OCI-LY1 (cell line): ENCODE measurements around the gene CXXC5.

ENCODE experiments used
- H2AFZ ChIP-seq: fragments of 200-600 bp; sonication (generic), shearing (Covaris generic); 2 replicates; pipeline ENCODE4 v1.6.0; 2014; ENCODE audit warnings: antibody characterized with exemption, mild to moderate bottlenecking, low read length
- H3F3A ChIP-seq: fragments of 200-600 bp; sonication (generic), shearing (Covaris generic); 2 replicates; pipeline ENCODE4 v1.6.0; 2014; ENCODE audit warnings: mild to moderate bottlenecking, antibody characterized with exemption, low read length, moderate library complexity; ENCODE audit not compliant: insufficient read depth
- H3K27ac ChIP-seq: fragments of 200-600 bp; sonication (generic); 2 replicates; pipeline ENCODE4 v1.5.1; 2014; ENCODE audit warnings: low read length, mixed run types, mild to moderate bottlenecking, low read depth; ENCODE audit not compliant: poor library complexity, severe bottlenecking
- H3K27me3 ChIP-seq: fragments of 200-600 bp; sonication (generic); 2 replicates; pipeline ENCODE4 v1.6.0; 2014; ENCODE audit warnings: antibody characterized with exemption, mild to moderate bottlenecking, low read length, moderate library complexity; ENCODE audit not compliant: insufficient read depth
- H3K36me3 ChIP-seq: fragments of 200-600 bp; sonication (generic); 2 replicates; pipeline ENCODE4 v1.6.1; 2014; ENCODE audit warnings: mild to moderate bottlenecking, antibody characterized with exemption, low read length, moderate library complexity, mixed read lengths; ENCODE audit not compliant: insufficient read depth
- H3K4me1 ChIP-seq: fragments of 200-600 bp; sonication (generic); 2 replicates; pipeline ENCODE4 v1.5.1; 2014; ENCODE audit warnings: mild to moderate bottlenecking, low read length, moderate library complexity; ENCODE audit not compliant: insufficient read depth, severe bottlenecking
- H3K4me2 ChIP-seq: fragments of 200-600 bp; sonication (generic), shearing (Covaris generic); 2 replicates; pipeline ENCODE4 v1.6.1; 2014; ENCODE audit warnings: low read length
- H3K4me3 ChIP-seq: fragments of 200-600 bp; sonication (generic); 2 replicates; pipeline ENCODE4 v1.5.1; 2014; ENCODE audit warnings: low read length, low read depth, mild to moderate bottlenecking, mixed read lengths; ENCODE audit not compliant: poor library complexity, severe bottlenecking
- H3K79me2 ChIP-seq: fragments of 200-600 bp; shearing (Covaris generic); 2 replicates; pipeline ENCODE4 v1.6.1; 2016; ENCODE audit warnings: mixed run types, low read length, mixed read lengths; ENCODE audit not compliant: insufficient read depth
- H3K9ac ChIP-seq: fragments of 200-600 bp; sonication (generic), shearing (Covaris generic); 2 replicates; pipeline ENCODE4 v1.6.1; 2014; ENCODE audit warnings: mild to moderate bottlenecking, low read length, mixed read lengths
- H3K9me2 ChIP-seq: fragments of 200-600 bp; sonication (generic), shearing (Covaris generic); 2 replicates; pipeline ENCODE4 v1.6.1; 2014; ENCODE audit warnings: low read depth, mild to moderate bottlenecking, low read length, mixed read lengths
- H3K9me3 ChIP-seq: fragments of 200-600 bp; shearing (Covaris generic); 2 replicates; pipeline ENCODE4 v1.6.1; 2014; ENCODE audit warnings: low read length, mixed read lengths
- H4K20me1 ChIP-seq: fragments of 200-600 bp; sonication (generic), shearing (Covaris generic); 2 replicates; pipeline ENCODE4 v1.6.0; 2016; ENCODE audit warnings: mild to moderate bottlenecking, low read length; ENCODE audit not compliant: insufficient read depth
- EZH2 ChIP-seq: fragments of 200-600 bp; sonication (generic), shearing (Covaris generic); IDR thresholded peaks from 2 replicates; pipeline ENCODE4 v1.8.0; 2017; ENCODE audit warnings: borderline replicate concordance, mixed run types, mild to moderate bottlenecking, antibody characterized with exemption, low read length, moderate library complexity, mixed read lengths
- TF ChIP-seq, protein P1 (sequence below): fragments of 200-600 bp; sonication (generic), shearing (Covaris generic); IDR thresholded peaks from 2 replicates; pipeline ENCODE4 v1.5.1; 2017; ENCODE audit warnings: mild to moderate bottlenecking, antibody characterized with exemption, low read length, moderate library complexity, mixed read lengths

Gene CXXC5

DNA sequence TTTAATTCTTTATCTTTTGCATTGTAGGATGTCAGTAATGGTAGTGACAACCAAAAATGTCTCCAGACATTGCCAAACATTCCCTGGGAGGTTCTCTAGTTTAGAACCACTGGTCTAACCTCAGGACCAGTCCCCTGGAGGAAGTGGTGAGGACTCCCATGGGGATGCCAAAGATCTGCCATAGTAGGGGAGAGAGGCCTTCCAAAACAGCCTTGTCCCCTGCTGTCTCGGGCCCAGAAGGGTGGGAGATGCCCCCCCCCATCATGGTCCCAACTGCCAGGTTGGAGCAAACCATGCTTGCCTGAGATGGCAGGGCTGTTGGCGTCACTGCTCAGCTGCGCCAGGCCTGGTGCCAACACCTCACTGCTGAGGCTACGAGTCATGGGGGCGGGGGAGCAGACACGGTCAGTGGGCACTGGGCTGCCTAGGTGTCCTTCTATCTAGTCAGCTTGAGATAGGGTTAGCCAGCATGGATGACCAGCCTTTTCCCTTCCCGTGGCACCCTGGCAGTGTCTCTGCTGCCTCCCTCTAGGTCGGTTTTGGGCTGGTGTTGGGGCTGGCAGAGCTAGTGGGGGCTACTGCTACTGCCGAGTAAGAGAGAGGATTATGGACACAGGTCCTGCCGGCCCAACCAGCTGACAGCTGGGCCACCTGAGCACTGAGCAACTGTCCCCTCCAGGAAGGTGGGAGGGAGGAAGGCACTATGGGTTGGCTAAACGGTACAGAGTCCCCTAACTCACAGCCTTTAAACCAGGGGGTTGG is 8.3 kb upstream of the CXXC5 start:
- Histone ChIP-seq H4K20me1 (no peaks in the 10 kb centered on the region), H2AFZ (no peak overlapping the region), H3K27me3 (no peaks in the 10 kb centered on the region), H3K79me2 (no peaks in the 10 kb centered on the region), H3F3A (0 out of 2 replicates have a peak, but pooled peaks cover 6% of the 10 kb centered on the region), H3K9me2 (no peaks in the 10 kb centered on the region), H3K9ac (no peak overlapping the region; the same call in 1 of the 2 replicates), H3K4me3 (no peak overlapping the region), H3K4me2 (no peak overlapping the region), H3K36me3 (no peaks in the 10 kb centered on the region), H3K9me3 (no peaks in the 10 kb centered on the region), H3K27ac (no peak overlapping the region), H3K4me1 (peaks cover 54% of the 10 kb centered on the region)
- no peak for TF ChIP-seq EZH2

- Histone ChIP-seq H3K27me3 (no peaks in the 10 kb centered on the region), H3K4me2 (no peak overlapping the region), H3K9me3 (no peaks in the 10 kb centered on the region), H2AFZ (no peak overlapping the region), H3K9ac (no peak overlapping the region), H3K4me1 (peaks cover 48% of the 10 kb centered on the region), H3K79me2 (no peaks in the 10 kb centered on the region), H3K9me2 (no peaks in the 10 kb centered on the region), H3K36me3 (no peaks in the 10 kb centered on the region), H3K4me3 (no peak overlapping the region), H3K27ac (no peak overlapping the region), H3F3A (0 out of 2 replicates have a peak, but pooled peaks cover 6% of the 10 kb centered on the region), H4K20me1 (no peaks in the 10 kb centered on the region)
- TF ChIP-seq, protein P1, sequence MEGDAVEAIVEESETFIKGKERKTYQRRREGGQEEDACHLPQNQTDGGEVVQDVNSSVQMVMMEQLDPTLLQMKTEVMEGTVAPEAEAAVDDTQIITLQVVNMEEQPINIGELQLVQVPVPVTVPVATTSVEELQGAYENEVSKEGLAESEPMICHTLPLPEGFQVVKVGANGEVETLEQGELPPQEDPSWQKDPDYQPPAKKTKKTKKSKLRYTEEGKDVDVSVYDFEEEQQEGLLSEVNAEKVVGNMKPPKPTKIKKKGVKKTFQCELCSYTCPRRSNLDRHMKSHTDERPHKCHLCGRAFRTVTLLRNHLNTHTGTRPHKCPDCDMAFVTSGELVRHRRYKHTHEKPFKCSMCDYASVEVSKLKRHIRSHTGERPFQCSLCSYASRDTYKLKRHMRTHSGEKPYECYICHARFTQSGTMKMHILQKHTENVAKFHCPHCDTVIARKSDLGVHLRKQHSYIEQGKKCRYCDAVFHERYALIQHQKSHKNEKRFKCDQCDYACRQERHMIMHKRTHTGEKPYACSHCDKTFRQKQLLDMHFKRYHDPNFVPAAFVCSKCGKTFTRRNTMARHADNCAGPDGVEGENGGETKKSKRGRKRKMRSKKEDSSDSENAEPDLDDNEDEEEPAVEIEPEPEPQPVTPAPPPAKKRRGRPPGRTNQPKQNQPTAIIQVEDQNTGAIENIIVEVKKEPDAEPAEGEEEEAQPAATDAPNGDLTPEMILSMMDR = no peak
- TF ChIP-seq EZH2 = no peak
These were observed 7.6 kb upstream of the CXXC5 start for GRCh38 chr5:139640421-139641115.

DNA sequence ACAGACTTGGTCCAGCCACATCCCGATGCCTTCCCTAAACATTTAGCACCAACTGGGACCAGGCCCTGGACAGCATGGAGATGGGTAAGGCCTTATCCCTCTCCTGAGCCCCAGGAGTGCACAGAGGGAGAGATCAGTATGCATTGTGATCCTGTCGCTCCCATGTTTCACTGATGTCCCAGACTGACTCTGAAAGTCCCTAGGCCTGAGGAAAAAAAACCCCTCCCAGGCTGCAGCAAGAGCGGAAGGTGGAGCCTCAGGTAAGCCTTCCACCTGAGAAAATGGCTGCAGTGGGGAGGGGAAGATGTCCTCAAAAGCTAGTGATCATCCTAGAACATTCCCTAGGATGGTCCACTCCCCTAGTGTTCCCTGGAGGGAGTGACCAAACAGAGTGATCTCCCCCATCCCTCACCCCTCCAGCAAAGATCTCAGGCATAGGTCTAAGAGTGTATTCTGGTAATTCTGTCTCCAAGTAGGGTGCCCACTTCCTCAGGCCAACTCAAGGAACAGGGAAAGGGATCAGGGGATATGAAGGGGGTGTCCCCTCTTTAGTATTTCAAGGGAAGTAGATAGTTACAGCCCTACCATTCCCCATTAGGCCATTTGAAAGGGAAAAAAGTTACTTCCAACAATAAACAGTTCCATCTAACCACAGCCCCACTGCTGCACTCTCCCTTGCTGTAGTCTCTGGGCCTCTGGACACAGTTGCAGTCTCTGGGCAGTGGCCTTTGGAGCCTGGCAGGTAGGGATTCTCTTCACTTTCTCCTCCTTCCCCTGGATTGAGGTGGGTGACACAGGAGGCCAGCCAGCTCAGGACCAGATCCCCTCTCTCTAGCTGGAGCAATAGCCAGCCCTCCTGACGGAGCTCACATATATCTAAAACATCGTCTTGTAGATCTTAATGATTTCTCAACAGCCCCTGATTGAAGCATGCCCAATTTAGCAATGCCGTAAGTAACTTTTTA is 6.8 kb upstream of the CXXC5 start:
- H3K9ac ChIP-seq = no peak overlapping the region
- H2AFZ ChIP-seq = no peak overlapping the region
- H3K9me3 ChIP-seq = no peaks in the 10 kb centered on the region
- H3K79me2 ChIP-seq = no peaks in the 10 kb centered on the region
- TF ChIP-seq, protein P1 = no peak
- TF ChIP-seq EZH2 = no peak
- no peaks in the 10 kb centered on the region for H3K9me2 ChIP-seq
- no peak overlapping the region for H3K27ac ChIP-seq
- 0 out of 2 replicates have a peak, but pooled peaks cover 6% of the 10 kb centered on the region for H3F3A ChIP-seq
- no peak overlapping the region for H3K4me2 ChIP-seq
- no peaks in the 10 kb centered on the region for H3K36me3 ChIP-seq
- no peak overlapping the region for H3K4me3 ChIP-seq
- H4K20me1 ChIP-seq = no peaks in the 10 kb centered on the region
- H3K4me1 ChIP-seq = peaks cover 40% of the 10 kb centered on the region
- H3K27me3 ChIP-seq = no peaks in the 10 kb centered on the region
